Neural cell (in vitro differentiated cells): ENCODE measurements around the gene PANK2.

Experiments used
- CTCF ChIP-seq: fragments of 450-650 bp; IDR thresholded peaks from 2 replicates; pipeline ENCODE4 v1.5.1; 2014; ENCODE audit warnings: antibody characterized with exemption, mild to moderate bottlenecking, moderate library complexity; ENCODE audit not compliant: poor library complexity, severe bottlenecking
- EP300 ChIP-seq: fragments of 450-650 bp; conservative IDR thresholded peaks from 2 replicates; pipeline ENCODE4 v1.6.1; 2014; ENCODE audit warnings: antibody characterized with exemption, mild to moderate bottlenecking, moderate library complexity; ENCODE audit not compliant: poor library complexity, severe bottlenecking
- EZH2 ChIP-seq: fragments of 200-600, 300-800 bp; shearing (Covaris generic), sonication (generic); IDR thresholded peaks from 2 replicates; pipeline ENCODE4 v1.6.1; 2014; ENCODE audit warnings: antibody characterized with exemption, low read length, borderline replicate concordance, mild to moderate bottlenecking; ENCODE audit not compliant: insufficient read depth, poor library complexity, severe bottlenecking
- MXI1 ChIP-seq: fragments of 450-650 bp; conservative IDR thresholded peaks from 2 replicates; pipeline ENCODE4 v1.6.1; 2014; ENCODE audit warnings: antibody characterized with exemption, mild to moderate bottlenecking; ENCODE audit not compliant: poor library complexity, severe bottlenecking
- POLR2AphosphoS5 ChIP-seq: IDR thresholded peaks from 2 replicates; pipeline ENCODE4 v1.6.1; 2012
- RAD21 ChIP-seq: fragments of 450-650 bp; conservative IDR thresholded peaks from 2 replicates; pipeline ENCODE4 v1.6.1; 2014; ENCODE audit warnings: antibody characterized with exemption, mild to moderate bottlenecking, moderate library complexity
- REST ChIP-seq: IDR thresholded peaks from 2 replicates; pipeline ENCODE4 v1.6.1; 2012; ENCODE audit warnings: borderline replicate concordance
- TAF1 ChIP-seq: IDR thresholded peaks from 2 replicates; pipeline ENCODE4 v1.6.1; 2012; ENCODE audit warnings: low read depth

GRCh38 chr20:3876000-3876399 is 13.2 kb upstream of the PANK2 start:
- TF ChIP-seq TAF1 (no peak), RAD21 (no peak), REST (no peak), MXI1 (no peak), CTCF (no peak), EP300 (no peak), EZH2 (no peak), POLR2AphosphoS5 (no peak)
